GM18951 (cell line): Measurements from ENCODE around the gene TAF11L12.
"Not testable (repeated sequence)": the region's sequence is repeated elsewhere in the genome, so short reads cannot be mapped to it uniquely, and the experiment has no call there.

Experiments used
- POLR2A ChIP-seq: IDR thresholded peaks from 4 replicates; pipeline ENCODE4 v1.6.1; 2011; ENCODE audit warnings: mild to moderate bottlenecking; ENCODE audit not compliant: insufficient read length, insufficient read depth; ENCODE audit errors: extremely low read depth
- in situ Hi-C: fragments of 300-500 bp; cut with MboI; formaldehyde crosslinking; loops from one replicate; pipeline ENCODE4 v1.12.0; 2022; ENCODE audit warnings: low sequenced_read_pairs, mixed read lengths, inconsistent platforms; ENCODE audit not compliant: unreplicated experiment

TAF11L12 gene

DNA sequence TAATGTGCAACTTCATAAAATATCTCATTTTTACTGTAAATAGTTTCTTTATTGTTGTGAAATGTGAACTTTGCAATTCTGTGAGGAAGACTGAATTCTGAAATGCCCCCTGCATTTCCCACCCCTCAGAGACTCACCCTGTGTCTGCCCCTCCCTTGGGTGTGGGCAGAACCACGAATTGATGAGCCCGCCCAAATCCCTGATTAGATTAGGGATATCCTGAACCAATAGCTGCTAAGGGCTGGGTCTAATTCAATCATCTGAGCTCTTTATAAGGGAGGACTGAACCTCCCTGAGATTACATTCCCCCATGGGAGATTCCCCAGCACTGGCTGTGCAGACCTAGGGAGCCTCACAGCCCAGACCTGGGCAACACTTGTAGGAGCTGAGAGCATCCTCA lies at the start of gene TAF11L12:
Gene TAF11L12 (plus strand): TSS at position 301 of the 400 bp plus-strand sequence.
- in situ Hi-C loops: loop anchor here (25.0 kb wide), 1 partner anchor 398 kb away; the partner anchor contains the start of gene BASP1

DNA sequence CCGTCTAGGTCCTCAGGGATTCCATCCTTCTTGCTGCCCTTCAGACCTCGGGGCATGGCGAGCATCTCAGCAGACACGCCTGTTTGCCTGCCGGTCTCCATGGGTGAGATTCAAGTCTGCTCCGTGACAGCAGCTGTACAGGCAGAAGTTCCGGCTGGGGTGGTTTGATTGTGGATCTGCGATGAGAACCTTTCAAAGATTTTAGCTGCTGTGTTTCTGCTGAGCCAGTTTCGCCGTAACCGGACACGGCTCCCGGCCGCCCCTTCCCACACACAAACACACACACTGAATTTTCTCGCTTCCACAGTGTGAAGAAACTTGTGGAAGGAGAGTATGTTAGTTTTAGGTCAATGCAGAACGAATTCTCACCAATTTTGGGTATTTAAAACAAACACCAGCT lies 24.5 kb upstream of the TAF11L12 start, which contains the start of gene TAF11L7:
Gene TAF11L7 (minus strand): TSS at position 101 of the 400 bp plus-strand sequence.
- in situ Hi-C loops: not testable (repeated sequence)

DNA sequence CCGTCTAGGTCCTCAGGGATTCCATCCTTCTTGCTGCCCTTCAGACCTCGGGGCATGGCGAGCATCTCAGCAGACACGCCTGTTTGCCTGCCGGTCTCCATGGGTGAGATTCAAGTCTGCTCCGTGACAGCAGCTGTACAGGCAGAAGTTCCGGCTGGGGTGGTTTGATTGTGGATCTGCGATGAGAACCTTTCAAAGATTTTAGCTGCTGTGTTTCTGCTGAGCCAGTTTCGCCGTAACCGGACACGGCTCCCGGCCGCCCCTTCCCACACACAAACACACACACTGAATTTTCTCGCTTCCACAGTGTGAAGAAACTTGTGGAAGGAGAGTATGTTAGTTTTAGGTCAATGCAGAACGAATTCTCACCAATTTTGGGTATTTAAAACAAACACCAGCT lies 19.3 kb upstream of the TAF11L12 start, which contains the start of gene TAF11L8:
Gene TAF11L8 (minus strand): TSS at position 101 of the 400 bp plus-strand sequence.
- in situ Hi-C loops: not testable (repeated sequence)

DNA sequence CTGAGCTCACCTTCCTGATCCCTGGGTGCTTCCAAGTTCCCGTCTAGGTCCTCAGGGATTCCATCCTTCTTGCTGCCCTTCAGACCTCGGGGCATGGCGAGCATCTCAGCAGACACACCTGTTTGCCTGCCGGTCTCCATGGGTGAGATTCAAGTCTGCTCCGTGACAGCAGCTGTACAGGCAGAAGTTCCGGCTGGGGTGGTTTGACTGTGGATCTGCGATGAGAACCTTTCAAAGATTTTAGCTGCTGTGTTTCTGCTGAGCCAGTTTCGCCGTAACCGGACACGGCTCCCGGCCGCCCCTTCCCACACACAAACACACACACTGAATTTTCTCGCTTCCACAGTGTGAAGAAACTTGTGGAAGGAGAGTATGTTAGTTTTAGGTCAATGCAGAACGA lies 15.9 kb upstream of the TAF11L12 start, which contains the start of gene TAF11L9:
Gene TAF11L9 (minus strand): TSS at position 140 of the 400 bp plus-strand sequence.
- in situ Hi-C loops: not testable (repeated sequence)

DNA sequence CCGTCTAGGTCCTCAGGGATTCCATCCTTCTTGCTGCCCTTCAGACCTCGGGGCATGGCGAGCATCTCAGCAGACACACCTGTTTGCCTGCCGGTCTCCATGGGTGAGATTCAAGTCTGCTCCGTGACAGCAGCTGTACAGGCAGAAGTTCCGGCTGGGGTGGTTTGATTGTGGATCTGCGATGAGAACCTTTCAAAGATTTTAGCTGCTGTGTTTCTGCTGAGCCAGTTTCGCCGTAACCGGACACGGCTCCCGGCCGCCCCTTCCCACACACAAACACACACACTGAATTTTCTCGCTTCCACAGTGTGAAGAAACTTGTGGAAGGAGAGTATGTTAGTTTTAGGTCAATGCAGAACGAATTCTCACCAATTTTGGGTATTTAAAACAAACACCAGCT lies 12.5 kb upstream of the TAF11L12 start, which contains the start of gene TAF11L10:
Gene TAF11L10 (minus strand): TSS at position 101 of the 400 bp plus-strand sequence.
- in situ Hi-C loops: not testable (repeated sequence)

DNA sequence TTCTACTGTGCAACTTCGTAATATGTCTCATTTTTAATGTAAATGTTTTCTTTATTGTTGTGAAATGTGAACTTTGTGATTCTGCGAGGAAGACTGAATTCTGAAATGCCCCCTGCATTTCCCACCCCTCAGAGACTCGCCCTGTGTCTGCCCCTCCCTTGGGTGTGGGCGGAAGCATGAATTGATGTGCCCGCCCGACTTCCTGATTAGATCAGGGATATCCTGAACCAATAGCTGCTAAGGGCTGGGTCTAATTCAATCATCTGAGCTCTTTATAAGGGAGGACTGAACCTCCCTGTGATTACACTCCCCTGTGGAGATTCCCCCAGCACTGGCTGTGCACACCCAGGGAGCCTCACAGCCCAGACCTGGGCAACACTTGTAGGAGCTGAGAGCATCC lies 6.3 kb upstream of the TAF11L12 start, which contains the start of gene TAF11L11:
Gene TAF11L11 (plus strand): TSS at position 304 of the 400 bp plus-strand sequence.
- in situ Hi-C loops: loop anchor here (10.0 to 25.0 kb wide), 2 partner anchors 79 to 392 kb away; partner anchors contain the start of genes BASP1, TAF11L4, TAF11L5 and TAF11L6

DNA sequence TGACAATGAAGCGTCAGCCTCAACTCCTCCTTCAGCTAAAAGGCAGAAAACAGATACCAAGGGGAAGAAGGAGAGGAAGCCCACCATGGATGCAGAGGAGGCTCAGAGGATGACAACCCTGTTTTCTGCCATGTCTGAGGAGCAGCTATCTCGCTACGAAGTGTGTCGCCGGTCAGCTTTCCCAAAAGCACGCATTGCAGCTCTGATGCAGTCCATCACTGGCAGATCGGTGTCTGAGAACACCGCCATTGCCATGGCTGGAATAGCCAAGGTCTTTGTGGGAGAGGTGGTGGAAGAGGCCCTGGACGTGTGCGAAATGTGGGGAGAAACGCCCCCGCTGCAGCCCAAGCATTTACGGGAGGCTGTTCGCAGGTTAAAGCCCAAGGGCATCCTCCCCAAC lies 5.2 kb upstream of the TAF11L12 start:
- in situ Hi-C loops: loop anchor here (10.0 to 25.0 kb wide), 2 partner anchors 80 to 393 kb away; partner anchors contain the start of genes BASP1, TAF11L4, TAF11L5 and TAF11L6

DNA sequence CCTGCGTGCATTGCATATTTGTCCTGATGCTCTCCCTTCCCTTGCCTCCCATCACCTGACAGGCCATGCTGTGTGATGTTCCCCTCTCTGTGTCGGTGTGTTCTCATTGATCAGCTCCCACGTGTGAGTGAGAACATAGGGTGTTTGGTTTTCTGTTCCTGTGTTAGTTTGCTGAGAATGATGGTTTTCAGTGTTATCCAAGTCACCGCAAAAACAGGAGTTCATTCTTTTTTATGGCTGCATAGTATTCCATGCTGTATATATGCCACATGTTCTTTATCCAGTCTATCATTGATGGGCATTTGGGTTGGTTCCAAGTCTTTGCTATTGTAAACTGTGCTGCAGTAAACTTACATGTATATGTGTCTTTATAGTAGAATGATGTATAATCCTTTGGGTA lies 2.7 kb upstream of the TAF11L12 start:
- in situ Hi-C loops: loop anchor here (10.0 to 25.0 kb wide), 2 partner anchors 83 to 395 kb away; partner anchors contain the start of genes BASP1, TAF11L4, TAF11L5 and TAF11L6

More for the DNA sequence above, 5.2 kb upstream of the TAF11L12 start:
- TF ChIP-seq POLR2A: no peak

DNA sequence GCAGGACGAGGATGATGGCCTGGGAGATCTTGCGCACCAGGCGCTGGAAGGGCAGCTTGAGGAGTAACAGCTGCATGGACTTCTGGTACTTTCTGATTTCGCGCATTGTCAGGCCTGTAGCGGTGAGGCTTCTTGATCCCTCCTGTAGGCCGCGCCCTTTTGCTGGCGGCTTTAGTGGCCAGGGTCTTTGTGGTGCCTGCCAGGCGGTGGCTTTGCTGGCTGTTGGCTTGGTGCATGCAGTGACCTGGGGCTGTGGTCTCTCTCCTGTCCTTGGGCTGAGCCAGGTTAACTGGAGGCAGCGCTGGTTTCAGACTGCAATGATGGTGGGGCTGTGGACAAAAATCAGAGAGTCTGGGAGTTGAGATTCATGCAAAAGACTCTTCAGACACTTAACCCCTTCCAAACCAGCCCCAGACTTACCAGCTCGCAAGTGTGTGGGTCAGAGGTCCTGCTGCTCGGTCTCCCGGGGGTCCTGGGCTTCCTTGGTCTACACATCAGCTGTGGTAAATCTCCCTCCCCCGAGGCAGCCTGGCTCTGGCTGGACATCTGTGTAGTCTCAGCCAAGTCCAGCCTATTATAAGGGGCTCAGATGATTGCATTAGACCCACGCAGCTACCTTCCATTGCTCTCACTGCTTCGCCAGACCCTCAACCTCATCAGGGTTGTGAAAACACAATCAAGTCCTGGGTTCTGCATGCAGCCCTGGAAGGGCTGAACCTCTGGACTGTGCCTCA lies 4.8 kb downstream of the TAF11L12 start:
- in situ Hi-C loops: loop anchor here (25.0 kb wide), 1 partner anchor 403 kb away; the partner anchor contains the start of gene BASP1
- TF ChIP-seq POLR2A: no peak

DNA sequence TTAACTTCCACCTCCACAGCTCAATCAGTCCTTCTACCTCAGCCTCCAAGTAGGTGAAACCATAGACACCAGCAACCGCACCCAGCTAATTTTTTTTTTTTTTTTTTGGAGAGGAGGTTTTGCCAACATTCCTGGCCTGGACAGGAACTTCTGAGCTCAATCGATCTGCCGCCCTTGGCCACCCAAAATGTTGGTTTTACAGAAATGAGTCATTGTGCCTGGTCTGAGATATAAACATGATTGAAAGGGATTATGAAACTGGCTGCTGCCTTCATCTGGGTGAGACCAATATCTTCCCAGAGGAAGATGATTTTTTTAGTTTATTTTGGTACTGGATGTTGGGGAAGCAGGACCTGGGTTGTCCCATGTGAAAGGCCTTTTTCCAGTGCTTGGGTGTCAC lies 9.2 kb downstream of the TAF11L12 start:
- TF ChIP-seq POLR2A: no peak
- in situ Hi-C loops: loop anchor here (25.0 kb wide), 1 partner anchor 407 kb away; the partner anchor contains the start of gene BASP1

DNA sequence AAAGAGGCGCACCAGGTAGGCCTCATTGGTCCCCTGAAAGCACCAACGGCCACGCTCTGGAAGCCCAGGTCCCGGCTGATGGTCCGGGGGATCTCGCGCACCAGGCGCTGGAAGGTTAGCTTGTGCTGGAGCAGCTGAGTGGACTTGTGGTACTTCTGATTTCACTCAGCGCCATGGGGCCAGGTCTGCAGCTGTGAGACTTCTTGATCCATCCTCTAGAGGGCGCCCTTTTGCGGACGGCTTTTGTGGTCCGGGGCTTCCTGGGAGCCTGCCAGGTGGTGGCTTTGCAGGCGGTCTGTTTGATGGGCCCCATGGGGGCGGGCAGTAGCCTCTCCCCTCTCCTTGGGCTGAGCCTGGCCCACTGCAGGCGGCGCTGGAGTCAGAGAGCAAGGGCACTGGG lies 10.4 kb downstream of the TAF11L12 start:
- in situ Hi-C loops: loop anchor here (10.0 to 25.0 kb wide), 2 partner anchors 106 to 408 kb away; partner anchors contain the start of genes BASP1 and TAF11L3
- no peak for TF ChIP-seq POLR2A

DNA sequence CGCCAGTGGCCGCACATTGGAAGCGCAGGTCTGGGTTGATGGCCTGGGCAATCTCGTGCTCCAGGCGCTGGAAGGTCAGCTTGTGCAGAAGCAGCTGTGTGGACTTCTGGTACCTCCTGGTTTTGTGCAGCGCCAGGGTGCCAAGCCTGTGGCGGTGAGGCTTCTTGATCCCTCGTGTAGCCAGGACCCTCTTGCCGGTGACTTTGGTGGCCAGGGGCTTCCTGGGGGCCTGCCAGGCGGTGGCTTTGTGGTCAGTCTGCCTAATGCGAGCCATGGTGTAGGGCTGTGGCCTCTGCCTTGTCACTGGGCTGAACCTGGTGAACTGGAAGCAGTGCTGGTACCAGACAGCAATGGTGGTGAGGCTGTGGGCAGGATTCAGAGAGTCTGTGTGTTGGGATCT lies 15.5 kb downstream of the TAF11L12 start:
- no peak for TF ChIP-seq POLR2A
- in situ Hi-C loops: loop anchor here (10.0 kb wide), 1 partner anchor 111 kb away; the partner anchor contains the start of gene TAF11L3

DNA sequence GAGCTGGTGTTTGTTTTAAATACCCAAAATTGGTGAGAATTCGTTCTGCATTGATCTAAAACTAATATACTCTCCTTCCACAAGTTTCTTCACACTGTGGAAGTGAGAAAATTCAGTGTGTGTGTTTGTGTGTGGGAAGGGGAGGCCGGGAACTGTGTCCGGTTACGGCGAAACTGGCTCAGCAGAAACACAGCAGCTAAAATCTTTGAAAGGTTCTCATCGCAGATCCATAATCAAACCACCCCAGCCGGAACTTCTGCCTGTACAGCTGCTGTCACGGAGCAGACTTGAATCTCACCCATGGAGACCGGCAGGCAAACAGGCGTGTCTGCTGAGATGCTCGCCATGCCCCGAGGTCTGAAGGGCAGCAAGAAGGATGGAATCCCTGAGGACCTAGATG lies 21.6 kb downstream of the TAF11L12 start, which contains the start of gene TAF11L13:
Gene TAF11L13 (plus strand): TSS at position 301 of the 400 bp plus-strand sequence.
- in situ Hi-C loops: not testable (repeated sequence)

DNA sequence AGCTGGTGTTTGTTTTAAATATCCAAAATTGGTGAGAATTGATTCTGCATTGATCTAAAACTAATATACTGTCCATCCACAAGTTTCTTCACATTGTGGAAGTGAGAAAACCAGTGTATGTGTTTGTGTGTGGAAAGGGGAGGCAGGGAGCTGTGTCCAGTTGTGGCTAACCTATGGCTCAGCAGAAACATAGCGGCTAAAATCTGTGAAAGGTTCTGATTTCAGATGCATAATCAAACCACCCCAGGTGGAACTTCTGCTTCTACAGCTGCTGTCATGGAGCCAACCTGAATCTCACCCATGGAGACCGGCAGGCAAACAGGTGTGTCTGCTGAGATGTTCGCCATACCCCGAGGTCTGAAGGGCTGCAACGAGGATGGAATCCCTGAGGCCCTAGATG lies 24.0 kb downstream of the TAF11L12 start, which contains the start of gene TAF11L14:
Gene TAF11L14 (plus strand): TSS at position 301 of the 400 bp plus-strand sequence.
- no peak for TF ChIP-seq POLR2A
- in situ Hi-C loops: no loop called here

DNA sequence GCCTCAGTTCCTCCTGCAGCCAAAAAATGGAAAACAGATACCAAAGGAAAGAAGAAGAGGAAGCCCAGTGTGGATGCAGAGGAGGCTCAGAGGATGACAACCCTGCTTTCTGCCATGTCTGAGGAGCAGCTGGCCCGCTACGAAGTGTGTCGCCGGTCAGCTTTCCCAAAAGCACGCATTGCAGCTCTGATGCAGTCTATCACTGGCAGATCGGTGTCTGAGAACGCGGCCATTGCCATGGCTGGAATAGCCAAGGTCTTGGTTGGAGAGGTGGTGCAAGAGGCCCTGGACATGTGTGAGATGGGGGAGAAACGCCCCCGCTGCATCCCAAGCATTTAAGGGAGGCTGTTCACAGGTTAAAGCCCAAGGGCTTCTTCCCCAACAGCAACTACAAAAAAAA lies 39.0 kb downstream of the TAF11L12 start:
- in situ Hi-C loops: not testable (repeated sequence)

DNA sequence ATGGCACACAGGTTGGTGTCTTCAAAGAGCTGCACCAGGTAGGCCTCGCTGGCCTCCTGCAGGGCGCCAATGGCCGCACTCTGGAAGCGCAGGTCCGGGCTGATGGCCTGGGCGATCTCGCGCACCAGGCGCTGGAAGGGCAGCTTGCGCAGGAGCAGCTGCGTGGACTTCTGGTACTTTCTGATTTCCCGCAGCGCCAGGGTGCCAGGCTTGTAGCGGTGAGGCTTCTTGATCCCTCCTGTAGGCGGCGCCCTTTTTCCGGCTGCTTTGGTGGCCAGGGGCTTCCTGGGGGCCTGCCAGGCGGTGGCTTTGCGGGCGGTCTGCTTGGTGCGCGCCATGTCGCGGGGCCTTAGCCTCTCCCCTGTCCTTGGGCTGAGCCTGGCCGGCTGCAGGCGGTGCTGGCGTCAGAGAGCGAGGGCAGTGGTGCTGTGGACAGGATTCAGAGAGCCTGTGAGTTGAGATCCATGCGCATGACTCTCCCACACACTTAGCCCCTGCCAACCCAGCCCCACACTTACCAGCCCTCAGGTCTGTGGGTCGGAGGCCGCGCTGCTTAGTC lies 45.1 kb downstream of the TAF11L12 start:
- in situ Hi-C loops: not testable (repeated sequence)
